ENCODE data around the gene THEM4. TPM values are rescaled to one million over a fixed set of nuclear protein-coding genes. Genes with fewer than 3 reads are reported as not detected.
A peak's percentile ranks its signal among the peaks of the same experiment; 100 is the strongest.

The THEM4 gene
- total RNA-seq, 1 experiment from 2014 or later, result 15.4 TPM

GRCh38 chr1:151833172-151833900 lies 76.0 kb downstream of the THEM4 start:
- Histone ChIP-seq H3K4me3 (no peak overlapping the region), H3K36me3 (no peaks in the 10 kb centered on the region), H3K4me1 (peaks cover 19% of the 10 kb centered on the region), H3K27ac (no peak overlapping the region), H3K27me3 (no peaks in the 10 kb centered on the region; the same call in 1 of the 2 replicates), H3K9me3 (replicated peaks) (no peaks in the 10 kb centered on the region)
- no peak for DNase-seq

GRCh38 chr1:151832318-151832980 lies 76.9 kb downstream of the THEM4 start:
- Histone ChIP-seq H3K4me1 (peaks cover 17% of the 10 kb centered on the region), H3K4me3 (no peak overlapping the region), H3K9me3 (replicated peaks) (no peaks in the 10 kb centered on the region), H3K36me3 (no peaks in the 10 kb centered on the region), H3K27ac (no peak overlapping the region), H3K27me3 (no peaks in the 10 kb centered on the region; the same call in 1 of the 2 replicates)
- DNase-seq, result no peak

GRCh38 chr1:151831605-151832004 lies 77.7 kb downstream of the THEM4 start, which contains the start of gene RORC:
Gene RORC, minus strand, starts transcription at chr1:151831802. Its CDS starts 38 bp downstream, at chr1:151831764.
- H3K27me3 ChIP-seq, result no peaks in the 10 kb centered on the region; the same call in 1 of the 2 replicates
- H3K4me3 ChIP-seq, result no peak within 1 kb of the TSS
- DNase-seq, result no peak
- peaks cover 10% of the 10 kb centered on the region for H3K4me1 ChIP-seq
- H3K27ac ChIP-seq, result no peak within 1 kb of the TSS
- no peaks in the 10 kb centered on the region for H3K36me3 ChIP-seq
- no peaks in the 10 kb centered on the region for H3K9me3 ChIP-seq (replicated peaks)

GRCh38 chr1:151831256-151831591 lies 78.1 kb downstream of the THEM4 start:
- Histone ChIP-seq H3K9me3 (replicated peaks) (no peaks in the 10 kb centered on the region), H3K27me3 (no peaks in the 10 kb centered on the region; the same call in 1 of the 2 replicates), H3K4me1 (peaks cover 7% of the 10 kb centered on the region; the same call in 1 of the 2 replicates), H3K27ac (no peak overlapping the region), H3K4me3 (no peak overlapping the region), H3K36me3 (no peaks in the 10 kb centered on the region)
- DNase-seq, result no peak

GRCh38 chr1:151830055-151830454 lies 79.3 kb downstream of the THEM4 start:
- Histone ChIP-seq H3K9me3 (replicated peaks) (no peaks in the 10 kb centered on the region), H3K36me3 (no peaks in the 10 kb centered on the region), H3K27ac (no peak overlapping the region), H3K4me3 (no peak overlapping the region), H3K27me3 (no peaks in the 10 kb centered on the region; the same call in 1 of the 2 replicates), H3K4me1 (0 out of 2 replicates have a peak, but pooled peaks cover 2% of the 10 kb centered on the region)
- DNase-seq, result no peak

GRCh38 chr1:151829352-151830046 lies 79.8 kb downstream of the THEM4 start:
- no peak overlapping the region for H3K27ac ChIP-seq
- no peaks in the 10 kb centered on the region for H3K36me3 ChIP-seq
- H3K27me3 ChIP-seq, result no peaks in the 10 kb centered on the region; the same call in 1 of the 2 replicates
- no peaks in the 10 kb centered on the region for H3K9me3 ChIP-seq (replicated peaks)
- no peak for DNase-seq
- 0 out of 2 replicates have a peak, but pooled peaks cover 2% of the 10 kb centered on the region for H3K4me1 ChIP-seq
- H3K4me3 ChIP-seq, result no peak overlapping the region

- Histone ChIP-seq H3K4me1 (0 out of 2 replicates have a peak, but pooled peaks cover 2% of the 10 kb centered on the region), H3K9me3 (replicated peaks) (no peaks in the 10 kb centered on the region), H3K4me3 (no peak overlapping the region), H3K36me3 (no peaks in the 10 kb centered on the region), H3K27me3 (no peaks in the 10 kb centered on the region; the same call in 1 of the 2 replicates), H3K27ac (no peak overlapping the region)
- DNase-seq, result peak; percentile 34 to 45
These were observed 80.4 kb downstream of the THEM4 start for GRCh38 chr1:151828921-151829320.

- Histone ChIP-seq H3K4me1 (no peaks in the 10 kb centered on the region), H3K4me3 (no peak overlapping the region), H3K9me3 (replicated peaks) (no peaks in the 10 kb centered on the region), H3K36me3 (no peaks in the 10 kb centered on the region), H3K27ac (no peak overlapping the region), H3K27me3 (no peaks in the 10 kb centered on the region; the same call in 1 of the 2 replicates)
- DNase-seq, result no peak
These were observed 81.5 kb downstream of the THEM4 start for GRCh38 chr1:151827853-151828252.

GRCh38 chr1:151825751-151826660 lies 83.3 kb downstream of the THEM4 start:
- DNase-seq, result no peak
- Histone ChIP-seq H3K27me3 (no peaks in the 10 kb centered on the region; the same call in 1 of the 2 replicates), H3K36me3 (no peaks in the 10 kb centered on the region), H3K27ac (no peak overlapping the region), H3K4me3 (no peak overlapping the region), H3K9me3 (replicated peaks) (no peaks in the 10 kb centered on the region), H3K4me1 (no peaks in the 10 kb centered on the region)

GRCh38 chr1:151825204-151825603 lies 84.1 kb downstream of the THEM4 start:
- Histone ChIP-seq H3K27me3 (no peaks in the 10 kb centered on the region; the same call in 1 of the 2 replicates), H3K27ac (no peak overlapping the region), H3K9me3 (replicated peaks) (no peaks in the 10 kb centered on the region), H3K4me3 (no peak overlapping the region), H3K36me3 (no peaks in the 10 kb centered on the region), H3K4me1 (no peaks in the 10 kb centered on the region)
- DNase-seq, result no peak

Other genes with a start within 250 kb of the THEM4 start
- gene CELF3, start 192.7 kb downstream of the THEM4 start, total RNA-seq (2014; rRNA removed; shearing (Covaris generic)), result not detected in 2 replicates
- gene RIIAD1, start 188.0 kb downstream of the THEM4 start, total RNA-seq (2014; rRNA removed; shearing (Covaris generic)), result not detected in 2 replicates
- gene MRPL9, start 146.0 kb downstream of the THEM4 start, total RNA-seq (2014; rRNA removed; shearing (Covaris generic)), result 77.1 and 80.3 TPM in 2 replicates
- gene TDRKH, start 119.0 kb downstream of the THEM4 start, total RNA-seq (2014; rRNA removed; shearing (Covaris generic)), result 3.7 and 6.2 TPM in 2 replicates
- gene LINGO4, start 104.1 kb downstream of the THEM4 start, total RNA-seq (2014; rRNA removed; shearing (Covaris generic)), result not detected in 2 replicates
- not detected in 2 replicates for gene RORC, start 77.7 kb downstream of the THEM4 start, total RNA-seq (2014; rRNA removed; shearing (Covaris generic))
- 0.08 TPM in 1 of 2 replicates, not detected in the other for gene C2CD4D, start 69.7 kb downstream of the THEM4 start, total RNA-seq (2014; rRNA removed; shearing (Covaris generic))
- 0.25 and 0.75 TPM in 2 replicates for gene THEM5, start 55.8 kb downstream of the THEM4 start, total RNA-seq (2014; rRNA removed; shearing (Covaris generic))
- gene S100A10, start 84.3 kb upstream of the THEM4 start, total RNA-seq (2014; rRNA removed; shearing (Covaris generic)), result 36.4 and 38.3 TPM in 2 replicates
- gene S100A11, start 127.5 kb upstream of the THEM4 start, total RNA-seq (2014; rRNA removed; shearing (Covaris generic)), result 492 and 509 TPM in 2 replicates
- not detected in 2 replicates for gene TCHHL1, start 179.6 kb upstream of the THEM4 start, total RNA-seq (2014; rRNA removed; shearing (Covaris generic))
- not detected in 2 replicates for gene TCHH, start 205.9 kb upstream of the THEM4 start, total RNA-seq (2014; rRNA removed; shearing (Covaris generic))
- not detected in 2 replicates for gene RPTN, start 249.7 kb upstream of the THEM4 start, total RNA-seq (2014; rRNA removed; shearing (Covaris generic))